ENCODE data around the gene TFCP2.

The TFCP2 gene

GRCh38 chr12:51217968-51218606, 45.2 kb upstream of the TFCP2 start, which contains the start of gene POU6F1 (continued):
- TF ChIP-seq HIC1 (tag by site-specific recombination; IDR thresholded peaks at IDR 0.05) (peak; percentile 19; the same call in 1 of the 2 replicates), KLF8 (tag by site-specific recombination; IDR thresholded peaks at IDR 0.05) (peak; percentile 89), ZIC2 (tag by site-specific recombination; IDR thresholded peaks at IDR 0.05) (peak; percentile 40), ZNF629 (tag by site-specific recombination; IDR thresholded peaks at IDR 0.05) (peak; percentile 72), ZNF10 (tag by site-specific recombination; IDR thresholded peaks at IDR 0.05) (0 out of 2 replicates have a peak, but pooled peaks have one; percentile 39), ZNF398 (tag by site-specific recombination; IDR thresholded peaks at IDR 0.05) (peak; percentile 95), KLF1 (tag by site-specific recombination; IDR thresholded peaks at IDR 0.05) (peak; percentile 84), ZXDB (tag by site-specific recombination; IDR thresholded peaks at IDR 0.05) (peak; percentile 63), ZSCAN30 (tag by site-specific recombination; IDR thresholded peaks at IDR 0.05) (0 out of 2 replicates have a peak, but pooled peaks have one; percentile 19), ZNF341 (tag by site-specific recombination; IDR thresholded peaks at IDR 0.05; ENCODE audit: low read depth) (peak; percentile 63), KLF7 (tag by site-specific recombination; IDR thresholded peaks at IDR 0.05; ENCODE audit: borderline replicate concordance) (peak; percentile 80; the same call in 1 of the 2 replicates), PATZ1 (tag by site-specific recombination; IDR thresholded peaks at IDR 0.05) (peak; percentile 92), CTCF (tag by site-specific recombination; IDR thresholded peaks at IDR 0.05) (peak; percentile 31; the same call in 1 of the 2 replicates), ZNF248 (tag by site-specific recombination; IDR thresholded peaks at IDR 0.05) (no peak), ZFP41 (tag by site-specific recombination; IDR thresholded peaks at IDR 0.05; ENCODE audit: borderline replicate concordance) (no peak), ZNF76 (tag by site-specific recombination; IDR thresholded peaks at IDR 0.05; ENCODE audit: borderline replicate concordance, low read depth) (0 out of 2 replicates have a peak, but pooled peaks have one; percentile 14), ZNF18 (tag by site-specific recombination; IDR thresholded peaks at IDR 0.05) (0 out of 2 replicates have a peak, but pooled peaks have one; percentile 13), ZNF2 (tag by site-specific recombination; IDR thresholded peaks at IDR 0.05) (no peak), ZBTB20 (tag by site-specific recombination; IDR thresholded peaks at IDR 0.05) (peak; percentile 76), ZNF221 (tag by site-specific recombination; IDR thresholded peaks at IDR 0.05; ENCODE audit: borderline replicate concordance) (no peak), KLF17 (tag by site-specific recombination; IDR thresholded peaks at IDR 0.05) (peak; percentile 76; the same call in 1 of the 2 replicates), ZEB2 (tag by site-specific recombination; IDR thresholded peaks at IDR 0.05) (peak; percentile 28; the same call in 1 of the 2 replicates), GLIS2 (tag by site-specific recombination; IDR thresholded peaks at IDR 0.05) (peak; percentile 75), ZBTB48 (tag by site-specific recombination; IDR thresholded peaks at IDR 0.05) (peak; percentile 55; the same call in 1 of the 2 replicates), EGR2 (tag by site-specific recombination; IDR thresholded peaks at IDR 0.05; ENCODE audit: low read depth) (peak; percentile 66), ZNF785 (tag by site-specific recombination; IDR thresholded peaks at IDR 0.05) (no peak), SP2 (tag by site-specific recombination; IDR thresholded peaks at IDR 0.05) (peak; percentile 53), ZNF362 (tag by site-specific recombination; IDR thresholded peaks at IDR 0.05) (peak; percentile 67; the same call in 1 of the 2 replicates)
